ENCODE data around the gene REG3A. TPM values are rescaled to one million over a fixed set of nuclear protein-coding genes. Genes with fewer than 3 reads are reported as not detected.
A peak's percentile ranks its signal among the peaks of the same experiment; 100 is the strongest.

Gene REG3A
- total and polyA plus RNA-seq, 2 of the 13 experiments (the other 11 are each of a cell fraction or from before 2014, with no cell fraction given), result 0.13 TPM; not detected in 1

- DNase-seq (ENCODE audit: low spot score), result no peak
- Histone ChIP-seq H3K4me2 (ENCODE audit: low read depth, low read length) (no peak overlapping the region), H3K9ac (ENCODE audit: insufficient read depth, low read depth, low read length) (no peak overlapping the region), H3K79me2 (ENCODE audit: insufficient read depth, low read length) (no peaks in the 10 kb centered on the region), H2AFZ (ENCODE audit: low read length) (no peak overlapping the region), H3K36me3 (replicated peaks in 1 of 2; ENCODE audit: control insufficient read depth in 1 of 2, insufficient read depth in 2 of 2, low read length in 2 of 2) (no peaks in the 10 kb centered on the region), H3K4me1 (ENCODE audit: insufficient read depth, low read length) (no peaks in the 10 kb centered on the region), H4K20me1 (ENCODE audit: insufficient read depth, low read length) (no peaks in the 10 kb centered on the region), H3K27ac (ENCODE audit: extremely low read length, insufficient read depth, low read length) (no peak overlapping the region), H3K4me3 (replicated peaks in 1 of 3; ENCODE audit: insufficient read depth in 1 of 3, low read depth in 2 of 3, low read length in 3 of 3) (no peak overlapping the region), H3K9me3 (ENCODE audit: low read length) (no peaks in the 10 kb centered on the region), H3K27me3 (ENCODE audit: control insufficient read depth in 1 of 2, insufficient read depth in 2 of 2, low read length in 2 of 2) (no peaks in the 10 kb centered on the region)
- CTCF ChIA-PET (ENCODE audit: low intra/inter-chr PET ratio, low total read pairs), result no interaction called here
- POLR2A ChIA-PET, result no interaction called here
- BruUV-seq (replicated peaks), result no TSS peak
- no peak for FAIRE-seq
- no peak for ATAC-seq
- 37% methylated on average over 9 of the region's 9 CpGs for WGBS (ENCODE audit: low lambda C conversion rate)
- in situ Hi-C loops (cut with HindIII; ENCODE audit: extremely low pct_ligation_motif_present, low pct_unique_long_range_greater_than_20kb) (no loop called here), intact Hi-C loops (cut with micrococcal nuclease; ENCODE audit: unreplicated experiment) (no loop called here)
- TF ChIP-seq MAFK (conservative IDR thresholded peaks at IDR 0.05 in 1 of 2, IDR thresholded peaks at IDR 0.05 in 1 of 2; ENCODE audit: low read length in 2 of 2), result 0 out of 4 replicates have a peak, but pooled peaks of 1 of the 2 experiments have one; percentile 17
- no peak for TF ChIP-seq ZNF34 (CRISPR knock-in tag; IDR thresholded peaks at IDR 0.05; ENCODE audit: borderline replicate concordance)
- TF ChIP-seq CREB1 (IDR thresholded peaks at IDR 0.05), result peak; percentile 43; the same call in 1 of the 2 replicates
- no peak for TF ChIP-seq CREB1 (CRISPR knock-in tag; IDR thresholded peaks at IDR 0.05)
Measured at GRCh38 chr2:79124907-79125720, 34.4 kb downstream of the REG3A start.

DNA sequence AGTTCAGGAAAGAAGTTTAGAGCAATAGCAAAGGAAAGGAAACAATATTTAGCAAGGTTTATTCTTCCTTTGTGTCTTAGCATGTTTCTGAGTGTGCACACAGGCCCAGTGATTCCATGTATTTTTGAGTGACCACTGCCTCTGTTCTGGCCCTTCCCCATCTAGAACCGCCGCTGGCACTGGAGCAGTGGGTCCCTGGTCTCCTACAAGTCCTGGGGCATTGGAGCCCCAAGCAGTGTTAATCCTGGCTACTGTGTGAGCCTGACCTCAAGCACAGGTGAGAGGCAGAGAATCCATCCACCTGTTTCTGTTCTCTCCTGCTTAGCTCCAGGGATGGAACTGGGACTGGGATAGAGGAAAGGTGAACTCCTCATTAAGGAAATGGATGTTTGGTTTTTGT is 36.9 kb downstream of the REG3A start:
- CTCF ChIA-PET (ENCODE audit: low intra/inter-chr PET ratio, low total read pairs), result no interaction called here
- POLR2A ChIA-PET, result no interaction called here
- TF ChIP-seq TBP (CRISPR knock-in tag; IDR thresholded peaks at IDR 0.05), result no peak
- TF ChIP-seq MAX (IDR thresholded peaks at IDR 0.05), result no peak
- no peak for TF ChIP-seq ZNF224 (CRISPR knock-in tag; IDR thresholded peaks at IDR 0.05)
- no peak for TF ChIP-seq TBX2 (CRISPR knock-in tag; IDR thresholded peaks at IDR 0.05; ENCODE audit: borderline replicate concordance)
- TF ChIP-seq, protein P1, sequence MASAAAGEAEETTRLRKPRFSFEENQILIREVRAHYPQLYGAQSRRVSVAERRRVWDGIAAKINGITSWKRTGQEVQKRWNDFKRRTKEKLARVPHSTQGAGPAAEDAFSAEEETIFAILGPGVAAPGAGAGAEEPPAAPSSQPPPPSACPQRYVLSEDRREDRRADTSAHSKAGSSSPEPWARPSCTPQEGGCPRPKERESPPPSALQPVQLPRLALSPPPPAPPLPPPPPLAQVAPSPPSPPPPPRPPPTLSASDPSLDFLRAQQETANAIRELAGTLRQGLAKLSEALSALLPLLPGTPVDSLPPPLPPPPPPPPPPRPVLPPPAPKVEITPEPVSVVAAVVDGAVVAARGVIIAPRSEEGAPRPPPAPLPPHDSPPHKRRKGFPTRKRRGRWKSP (CRISPR knock-in tag; IDR thresholded peaks at IDR 0.05), result no peak
- no peak for TF ChIP-seq MLX (CRISPR knock-in tag; IDR thresholded peaks at IDR 0.05)
- no peak for TF ChIP-seq FOXK2 (IDR thresholded peaks at IDR 0.05)
- no peak for TF ChIP-seq CBX5 (CRISPR knock-in tag; IDR thresholded peaks at IDR 0.05; ENCODE audit: borderline replicate concordance)
- TF ChIP-seq MBD4 (IDR thresholded peaks at IDR 0.05; ENCODE audit: borderline replicate concordance, low read length), result no peak
- no peak for TF ChIP-seq YEATS4 (CRISPR knock-in tag; IDR thresholded peaks at IDR 0.05; ENCODE audit: borderline replicate concordance)
- TF ChIP-seq KDM6A (CRISPR knock-in tag; IDR thresholded peaks at IDR 0.05; ENCODE audit: low read depth), result no peak
- TF ChIP-seq DNMT1 (CRISPR knock-in tag; IDR thresholded peaks at IDR 0.05), result no peak
- TF ChIP-seq SP4 (CRISPR knock-in tag; IDR thresholded peaks at IDR 0.05), result no peak
- no peak for TF ChIP-seq KDM1A (CRISPR knock-in tag; IDR thresholded peaks at IDR 0.05)

More for the DNA sequence above, 36.9 kb downstream of the REG3A start:
- Histone ChIP-seq H3K27ac (ENCODE audit: extremely low read length, insufficient read depth, low read length) (no peak overlapping the region), H4K20me1 (ENCODE audit: insufficient read depth, low read length) (no peaks in the 10 kb centered on the region), H3K9ac (ENCODE audit: insufficient read depth, low read depth, low read length) (no peak overlapping the region), H3K27me3 (ENCODE audit: control insufficient read depth in 1 of 2, insufficient read depth in 2 of 2, low read length in 2 of 2) (no peaks in the 10 kb centered on the region), H3K36me3 (replicated peaks in 1 of 2; ENCODE audit: control insufficient read depth in 1 of 2, insufficient read depth in 2 of 2, low read length in 2 of 2) (no peaks in the 10 kb centered on the region), H2AFZ (ENCODE audit: low read length) (no peak overlapping the region), H3K9me3 (ENCODE audit: low read length) (no peaks in the 10 kb centered on the region), H3K4me3 (replicated peaks in 1 of 3; ENCODE audit: insufficient read depth in 1 of 3, low read depth in 2 of 3, low read length in 3 of 3) (no peak overlapping the region), H3K79me2 (ENCODE audit: insufficient read depth, low read length) (no peaks in the 10 kb centered on the region), H3K4me2 (ENCODE audit: low read depth, low read length) (no peak overlapping the region), H3K4me1 (ENCODE audit: insufficient read depth, low read length) (no peaks in the 10 kb centered on the region)
- in situ Hi-C loops (cut with HindIII; ENCODE audit: extremely low pct_ligation_motif_present, low pct_unique_long_range_greater_than_20kb), result no loop called here
- BruUV-seq (replicated peaks), result no TSS peak
- WGBS (ENCODE audit: low lambda C conversion rate), result 0% methylated on average over 2 of the region's 2 CpGs
- ATAC-seq (no peak), DNase-seq (ENCODE audit: low spot score) (no peak), FAIRE-seq (no peak)
- intact Hi-C loops (cut with micrococcal nuclease; ENCODE audit: unreplicated experiment), result no loop called here

All from HepG2 (cell line).